Fibroblast of the aortic adventitia (primary cell): ENCODE data around the gene TRMO. TPM values are rescaled to one million over a fixed set of nuclear protein-coding genes. Genes with fewer than 3 reads are reported as not detected.
"Not testable (repeated sequence)": the region's sequence is repeated elsewhere in the genome, so short reads cannot be mapped to it uniquely, and the experiment has no call there.

Experiments used
- DNase-seq: peaks from one replicate; pipeline ENCODE4 v3.0.0-alpha.2; 2010; ENCODE audit warnings: low read depth
- H3K4me3 ChIP-seq: 2 replicates; pipeline ENCODE4 v1.5.1; 2011; ENCODE audit warnings: low read depth, mild to moderate bottlenecking, control low read depth, low read length, moderate library complexity
- total RNA-seq: library from RNA; depleted of rRNA; stranded (reverse); fragments of >200 nt; gene quantifications from 2 replicates; pipeline ENCODE4 v1.2.3, GENCODE V29; 2012; ENCODE audit warnings: low replicate concordance
- TF ChIP-seq, protein P1 (sequence below): IDR thresholded peaks from 2 replicates; pipeline ENCODE4 v1.5.1; 2011; ENCODE audit warnings: mild to moderate bottlenecking, low read length, control low read depth, inconsistent platforms; ENCODE audit not compliant: insufficient read depth

Gene TRMO
- total RNA-seq, 1 donor: 15.1 TPM

DNA sequence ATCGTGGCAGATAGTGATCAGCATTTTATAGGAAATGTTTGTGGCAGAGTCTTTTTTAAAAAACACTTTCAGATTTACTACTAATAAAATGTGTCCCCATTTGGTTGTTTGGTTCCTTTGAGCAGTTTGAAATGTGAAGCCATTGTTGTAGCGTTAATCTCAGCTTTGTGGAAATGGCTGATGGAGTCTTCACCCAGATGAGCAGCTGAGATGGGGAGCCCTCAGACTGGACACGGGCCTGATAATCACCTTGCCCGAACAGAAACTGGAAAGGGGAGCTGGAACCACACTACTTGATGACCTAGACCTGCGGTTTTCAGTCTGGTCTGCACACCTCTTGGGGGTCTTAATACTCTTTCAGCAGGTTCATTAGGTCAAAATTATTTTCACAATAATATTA, 40.3 kb upstream of the TRMO start:
- TF ChIP-seq, protein P1, sequence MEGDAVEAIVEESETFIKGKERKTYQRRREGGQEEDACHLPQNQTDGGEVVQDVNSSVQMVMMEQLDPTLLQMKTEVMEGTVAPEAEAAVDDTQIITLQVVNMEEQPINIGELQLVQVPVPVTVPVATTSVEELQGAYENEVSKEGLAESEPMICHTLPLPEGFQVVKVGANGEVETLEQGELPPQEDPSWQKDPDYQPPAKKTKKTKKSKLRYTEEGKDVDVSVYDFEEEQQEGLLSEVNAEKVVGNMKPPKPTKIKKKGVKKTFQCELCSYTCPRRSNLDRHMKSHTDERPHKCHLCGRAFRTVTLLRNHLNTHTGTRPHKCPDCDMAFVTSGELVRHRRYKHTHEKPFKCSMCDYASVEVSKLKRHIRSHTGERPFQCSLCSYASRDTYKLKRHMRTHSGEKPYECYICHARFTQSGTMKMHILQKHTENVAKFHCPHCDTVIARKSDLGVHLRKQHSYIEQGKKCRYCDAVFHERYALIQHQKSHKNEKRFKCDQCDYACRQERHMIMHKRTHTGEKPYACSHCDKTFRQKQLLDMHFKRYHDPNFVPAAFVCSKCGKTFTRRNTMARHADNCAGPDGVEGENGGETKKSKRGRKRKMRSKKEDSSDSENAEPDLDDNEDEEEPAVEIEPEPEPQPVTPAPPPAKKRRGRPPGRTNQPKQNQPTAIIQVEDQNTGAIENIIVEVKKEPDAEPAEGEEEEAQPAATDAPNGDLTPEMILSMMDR: no peak
- H3K4me3 ChIP-seq: no peak overlapping the region
- no peak for DNase-seq

DNA sequence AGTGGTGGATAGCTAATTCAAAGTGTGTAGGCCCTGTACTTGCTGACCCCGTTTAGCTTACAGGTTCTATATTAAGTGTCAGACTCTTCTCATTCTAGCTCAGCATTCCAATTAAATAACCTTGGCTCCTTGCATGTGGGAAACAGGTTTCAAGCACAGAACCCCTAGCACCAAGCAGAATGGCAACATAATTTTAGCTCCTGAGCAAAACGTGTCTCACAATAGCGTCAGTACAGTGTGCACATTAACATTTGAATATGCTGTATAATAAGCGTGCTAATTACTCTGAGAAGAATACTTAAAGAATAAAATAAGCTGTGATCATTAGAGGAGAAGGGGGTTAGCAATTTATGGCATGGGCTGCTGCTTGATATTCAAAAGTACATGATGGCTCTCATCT, 39.8 kb upstream of the TRMO start:
- no peak for DNase-seq
- no peak overlapping the region for H3K4me3 ChIP-seq
- TF ChIP-seq, protein P1: no peak

DNA sequence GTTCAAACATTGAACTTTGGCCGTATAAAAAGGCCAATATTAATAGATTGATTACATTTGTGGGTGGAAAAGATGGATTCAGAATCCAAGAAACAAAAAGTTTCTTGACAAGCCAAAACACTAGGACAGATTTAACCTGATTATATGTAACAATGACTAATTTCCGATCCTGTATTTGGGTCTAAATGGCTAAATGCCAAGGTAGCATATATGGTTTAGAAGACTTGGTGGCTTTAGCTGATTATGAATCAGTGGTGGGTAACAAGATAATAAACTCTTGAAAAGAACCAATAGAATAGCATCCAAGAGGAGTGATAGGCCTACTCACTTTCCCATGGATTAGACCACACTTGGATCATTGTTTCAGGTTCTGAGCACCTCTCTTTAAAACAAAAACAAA, 39.1 kb upstream of the TRMO start:
- DNase-seq: no peak
- TF ChIP-seq, protein P1: no peak
- H3K4me3 ChIP-seq: no peak overlapping the region

DNA sequence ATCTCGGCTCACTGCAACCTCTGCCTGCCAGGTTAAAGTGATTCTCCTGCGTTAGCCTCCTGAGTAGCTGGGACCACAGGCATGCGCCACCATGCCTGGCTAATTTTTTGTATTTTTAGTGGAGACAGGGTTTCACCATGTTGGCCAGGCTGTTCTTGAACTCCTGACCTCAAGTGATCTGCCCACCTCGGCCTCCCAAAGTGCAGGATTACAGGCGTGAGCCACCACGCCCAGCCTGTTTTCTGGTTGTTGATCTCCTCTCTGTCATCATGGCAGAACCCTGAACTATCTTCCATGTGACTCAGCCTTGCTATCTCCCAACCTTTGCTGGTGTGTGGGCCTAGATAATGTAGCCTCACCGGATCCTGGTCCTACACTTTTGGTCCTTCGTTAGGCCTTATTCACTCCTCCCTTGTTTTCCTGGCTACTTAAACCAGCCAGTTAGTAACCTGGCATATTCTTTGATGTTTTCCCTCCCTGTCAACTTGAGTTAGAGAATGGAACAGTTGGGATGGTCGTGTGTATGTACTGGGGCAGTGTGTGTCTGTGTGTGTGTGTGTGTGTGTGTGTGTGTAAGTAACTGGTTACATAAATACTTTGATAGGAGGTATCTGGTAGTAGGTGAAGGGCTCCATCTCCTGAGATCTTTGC, 38.5 kb upstream of the TRMO start:
- not testable (repeated sequence) for DNase-seq, H3K4me3 ChIP-seq

DNA sequence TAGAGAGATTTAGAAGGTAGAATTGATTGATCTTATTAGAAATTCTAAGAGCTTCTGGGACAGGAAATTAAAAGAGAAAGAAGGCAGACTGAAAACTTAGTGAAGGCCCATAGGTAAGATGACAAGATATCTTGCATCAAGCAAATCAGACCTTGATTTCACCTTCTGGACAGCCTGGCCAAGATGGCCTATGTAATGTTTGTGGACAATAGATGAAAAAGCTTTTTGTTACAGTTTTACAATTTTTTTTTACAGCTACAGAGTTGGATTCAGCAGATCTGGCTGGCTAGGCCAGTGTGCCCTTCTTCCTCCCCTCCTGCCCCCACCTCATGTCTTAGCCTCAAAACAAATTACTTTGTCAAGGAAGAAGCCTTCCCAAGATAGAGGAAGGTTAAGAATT, 37.3 kb upstream of the TRMO start:
- no peak for DNase-seq
- TF ChIP-seq, protein P1: no peak
- H3K4me3 ChIP-seq: no peak overlapping the region

DNA sequence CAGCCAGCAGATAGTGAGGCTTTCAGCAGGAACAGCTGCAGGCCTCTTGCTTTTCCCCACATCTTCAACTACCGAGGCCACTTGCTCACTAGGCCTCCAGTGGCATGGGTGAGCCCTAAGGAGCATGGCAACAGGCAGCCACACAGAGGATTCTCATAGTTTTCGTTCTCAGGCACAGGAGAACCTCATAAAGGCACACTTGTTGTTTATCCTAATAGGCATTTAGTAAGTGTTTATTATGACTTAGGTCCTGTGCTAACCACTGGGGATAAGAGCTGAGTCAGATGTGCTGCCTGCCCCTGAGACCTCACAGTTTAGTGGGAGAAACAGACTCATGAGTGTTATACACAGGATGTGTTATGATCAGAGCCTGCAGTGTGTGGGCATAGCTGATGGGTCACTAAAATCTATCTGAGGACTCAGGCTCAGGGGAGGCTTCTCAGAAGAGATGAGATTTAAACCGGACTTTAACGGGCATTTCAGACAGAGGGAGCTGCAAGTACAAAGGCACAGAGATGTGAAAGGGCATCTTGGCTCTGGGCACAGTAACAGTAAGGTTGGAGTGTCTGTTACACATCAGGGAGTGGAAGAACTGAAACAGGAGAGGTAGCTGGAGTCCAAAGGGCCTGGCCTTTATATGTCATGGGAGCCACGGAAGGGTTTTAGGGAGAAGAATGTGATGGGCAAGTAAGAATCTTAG, 36.7 kb upstream of the TRMO start:
- TF ChIP-seq, protein P1: no peak
- DNase-seq: peak; percentile 13
- H3K4me3 ChIP-seq: no peak overlapping the region

DNA sequence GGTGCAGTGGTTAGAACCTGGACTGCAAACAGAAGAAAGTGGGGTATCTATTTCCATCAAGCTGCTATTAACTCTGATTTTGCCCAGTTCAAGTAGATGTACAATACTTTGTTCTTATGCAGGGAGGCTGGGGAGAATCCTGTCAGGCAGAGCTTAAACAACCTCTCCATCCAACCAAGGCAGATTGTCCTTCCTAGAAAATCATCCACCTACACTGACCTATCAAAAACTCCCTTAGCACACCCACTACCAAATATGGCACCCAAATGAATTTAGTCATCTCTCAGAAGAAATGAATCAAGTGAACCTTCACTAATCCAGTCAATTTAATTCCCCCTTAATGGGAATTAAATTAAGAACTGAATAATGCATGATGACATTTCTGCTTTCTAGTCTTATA, 34.0 kb upstream of the TRMO start:
- no peak for DNase-seq
- no peak overlapping the region for H3K4me3 ChIP-seq
- TF ChIP-seq, protein P1: no peak
